HEK293 (cell line): Measurements from ENCODE around the gene ZNF445.

Experiments
- CTCF ChIA-PET: fragments of 350-600 bp; formaldehyde crosslinking; extraction: SDS; loops from one replicate; lab custom pipeline; 2021; ENCODE audit warnings: antibody characterized with exemption; lab: Yijun Ruan, JAX
- POLR2A ChIA-PET: fragments of 300-600 bp; formaldehyde crosslinking; extraction: SDS; loops from one replicate; lab custom pipeline; 2020; ENCODE audit warnings: antibody characterized with exemption, inconsistent platforms; lab: Yijun Ruan, JAX
- H3K27ac ChIP-seq: fragments of 200-500 bp; sonication (Bioruptor generic); 2 replicates; pipeline ENCODE4 v1.5.1; 2014; ENCODE audit warnings: low read depth, low read length, control low read depth, inconsistent platforms; ENCODE audit errors: extremely low read depth
- H3K36me3 ChIP-seq, 2 experiments: fragments of 200-500 bp in 1 of 2; sonication (Bioruptor generic) in 1 of 2; 1 replicate in 1 of 2; 2 replicates in 1 of 2; pipeline ENCODE4 v1.5.1; 2014 to 2017; ENCODE audit warnings: inconsistent platforms in 2 of 2, low read length in 2 of 2; ENCODE audit not compliant: control insufficient read depth in 2 of 2, insufficient read depth in 1 of 2
- H3K4me1 ChIP-seq: fragments of 200-500 bp; sonication (Bioruptor generic); 2 replicates; pipeline ENCODE4 v1.5.1; 2014; ENCODE audit warnings: mild to moderate bottlenecking, low read length, inconsistent platforms; ENCODE audit not compliant: control insufficient read depth, insufficient read depth
- H3K4me3 ChIP-seq: 2 replicates; pipeline ENCODE4 v1.5.1; 2011; ENCODE audit warnings: low read depth, mild to moderate bottlenecking, control low read depth, low read length, moderate library complexity
- H3K9me3 ChIP-seq: fragments of 200-500 bp; sonication (Bioruptor generic); 2 replicates; pipeline ENCODE4 v1.5.1; 2014; ENCODE audit warnings: low read depth, low read length, inconsistent platforms; ENCODE audit not compliant: control insufficient read depth, insufficient read depth
- ELK4 ChIP-seq: IDR thresholded peaks from 2 replicates; pipeline ENCODE4 v1.6.1; 2011; ENCODE audit warnings: mild to moderate bottlenecking, low read depth, low read length, borderline replicate concordance
- HIC1 ChIP-seq: fragments of 450-650 bp; formaldehyde crosslinking; IDR thresholded peaks from 2 replicates; pipeline ENCODE4 v1.5.1; 2016; ENCODE audit warnings: missing biosample characterization, missing genetic modification characterization
- KLF1 ChIP-seq: fragments of 450-650 bp; formaldehyde crosslinking; IDR thresholded peaks from 2 replicates; pipeline ENCODE4 v1.5.1; 2016; ENCODE audit warnings: missing biosample characterization, missing genetic modification characterization
- MEIS1 ChIP-seq: sonication (generic); formaldehyde crosslinking; IDR thresholded peaks from 2 replicates; pipeline ENCODE4 v1.8.1; 2022; ENCODE audit warnings: missing genetic modification reagents, mild to moderate bottlenecking, borderline replicate concordance
- MYNN ChIP-seq: fragments of 450-650 bp; formaldehyde crosslinking; IDR thresholded peaks from 2 replicates; pipeline ENCODE4 v1.5.1; 2016; ENCODE audit warnings: missing biosample characterization, missing genetic modification characterization, borderline replicate concordance
- PATZ1 ChIP-seq: fragments of 450-650 bp; formaldehyde crosslinking; IDR thresholded peaks from 2 replicates; pipeline ENCODE4 v1.5.1; 2016; ENCODE audit warnings: missing biosample characterization, missing genetic modification characterization
- PRDM10 ChIP-seq: fragments of 450-650 bp; formaldehyde crosslinking; IDR thresholded peaks from 2 replicates; pipeline ENCODE4 v1.5.1; 2016; ENCODE audit warnings: missing biosample characterization, missing genetic modification characterization
- ZBTB11 ChIP-seq: fragments of 450-650 bp; formaldehyde crosslinking; conservative IDR thresholded peaks from 2 replicates; pipeline ENCODE4 v1.5.1; 2016; ENCODE audit warnings: low read depth, missing biosample characterization, missing genetic modification characterization
- ZBTB21 ChIP-seq: fragments of 450-650 bp; formaldehyde crosslinking; IDR thresholded peaks from 2 replicates; pipeline ENCODE4 v1.5.1; 2017; ENCODE audit warnings: missing biosample characterization, missing genetic modification characterization
- ZBTB44 ChIP-seq: fragments of 450-650 bp; IDR thresholded peaks from 2 replicates; pipeline ENCODE4 v1.5.1; 2018; ENCODE audit warnings: missing biosample characterization, mild to moderate bottlenecking, missing genetic modification characterization
- ZFP3 ChIP-seq: fragments of 450-650 bp; formaldehyde crosslinking; IDR thresholded peaks from 2 replicates; pipeline ENCODE4 v1.5.1; 2016; ENCODE audit warnings: low read depth, missing biosample characterization, missing genetic modification characterization
- ZNF239 ChIP-seq: fragments of 450-650 bp; formaldehyde crosslinking; IDR thresholded peaks from 2 replicates; pipeline ENCODE4 v1.5.1; 2016; ENCODE audit warnings: missing biosample characterization, missing genetic modification characterization
- ZNF585B ChIP-seq: fragments of 450-650 bp; formaldehyde crosslinking; IDR thresholded peaks from 2 replicates; pipeline ENCODE4 v1.5.1; 2016; ENCODE audit warnings: missing biosample characterization, missing genetic modification characterization
- ZNF621 ChIP-seq: fragments of 450-650 bp; formaldehyde crosslinking; IDR thresholded peaks from 2 replicates; pipeline ENCODE4 v1.5.1; 2017; ENCODE audit warnings: missing biosample characterization, missing genetic modification characterization
- ZNF76 ChIP-seq: fragments of 450-650 bp; formaldehyde crosslinking; IDR thresholded peaks from 2 replicates; pipeline ENCODE4; 2016; ENCODE audit warnings: low read depth, missing biosample characterization, missing genetic modification characterization, borderline replicate concordance

Gene ZNF445

GRCh38 chr3:44455318-44455717 lies 22.2 kb downstream of the ZNF445 start:
- Histone ChIP-seq H3K9me3 (no peaks in the 10 kb centered on the region), H3K27ac (no peak overlapping the region), H3K36me3 (peaks cover 33 to 82% of the 10 kb centered on the region in 2 experiments; a peak in 2 of 3 replicates), H3K4me1 (no peaks in the 10 kb centered on the region), H3K4me3 (no peak overlapping the region)
- ChIA-PET POLR2A (no interaction called here), CTCF (no interaction called here)
- TF ChIP-seq MYNN (no peak), PATZ1 (tag by site-specific recombination) (no peak), ELK4 (no peak), ZBTB21 (no peak), ZNF239 (tag by site-specific recombination) (no peak), KLF1 (tag by site-specific recombination) (no peak)

GRCh38 chr3:44454258-44454657 lies 23.2 kb downstream of the ZNF445 start:
- H3K27ac ChIP-seq, result no peak overlapping the region
- H3K4me3 ChIP-seq, result no peak overlapping the region
- TF ChIP-seq ZNF585B (tag by site-specific recombination) (no peak), ZNF76 (tag by site-specific recombination) (no peak), ZFP3 (tag by site-specific recombination) (no peak), ZBTB44 (tag by site-specific recombination) (no peak), HIC1 (tag by site-specific recombination) (no peak), MEIS1 (CRISPR knock-in tag) (no peak)
- H3K4me1 ChIP-seq, result no peaks in the 10 kb centered on the region
- ChIA-PET CTCF (no interaction called here), POLR2A (interaction anchor here (1.1 kb wide), 1 partner anchor 116 kb away, joined by 3 read pairs; the partner anchor contains the start of gene TCAIM)
- no peaks in the 10 kb centered on the region for H3K9me3 ChIP-seq
- H3K36me3 ChIP-seq, result peaks cover 37 to 89% of the 10 kb centered on the region in 2 experiments; a peak in 2 of 3 replicates

- CTCF ChIA-PET, result no interaction called here
- POLR2A ChIA-PET, result no interaction called here
- H3K27ac ChIP-seq, result no peak overlapping the region
Observed at GRCh38 chr3:44451441-44451840, 26.0 kb downstream of the ZNF445 start.

More at GRCh38 chr3:44451441-44451840, 26.0 kb downstream of the ZNF445 start:
- Histone ChIP-seq H3K36me3 (peaks cover 32 to 93% of the 10 kb centered on the region in 2 experiments), H3K9me3 (no peaks in the 10 kb centered on the region), H3K4me1 (no peaks in the 10 kb centered on the region), H3K4me3 (no peak overlapping the region)
- no peak for TF ChIP-seq ZBTB11
- no peak for TF ChIP-seq ZNF621
- no peak for TF ChIP-seq PRDM10 (tag by site-specific recombination)
